Measurements from ENCODE around the gene RUNX3.

RUNX3 gene

DNA sequence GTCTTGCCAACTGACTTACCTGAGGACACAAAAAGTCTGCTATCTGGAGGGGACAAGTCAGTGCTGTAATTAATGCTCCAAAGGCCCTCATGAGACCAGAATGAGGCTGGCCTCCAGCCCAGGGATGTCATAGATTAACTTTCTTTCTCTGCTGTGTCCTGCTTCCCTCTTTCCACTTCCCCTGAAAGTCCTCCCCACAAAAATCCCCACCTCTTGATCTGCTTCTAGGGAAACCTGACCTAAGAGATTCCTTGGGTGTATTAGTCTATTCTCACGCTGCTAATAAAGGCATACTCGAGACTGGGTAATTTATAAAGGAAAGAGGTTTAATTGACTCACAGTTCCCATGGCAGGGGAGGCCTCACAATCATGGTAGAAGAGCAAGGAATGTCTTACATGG is 39.2 kb downstream of the RUNX3 start:
- Histone ChIP-seq H3F3A (ENCODE audit: insufficient read depth, low read length) (no peaks in the 10 kb centered on the region), H3K4me2 (ENCODE audit: low read depth, low read length) (no peak overlapping the region), H3K79me2 (ENCODE audit: low read length) (no peaks in the 10 kb centered on the region), H3K36me3 (replicated peaks; ENCODE audit: insufficient read depth, low read length) (no peaks in the 10 kb centered on the region), H3K27ac (ENCODE audit: low read length) (no peak overlapping the region), H3K9ac (ENCODE audit: low read length) (no peak overlapping the region), H3K27me3 (replicated peaks; ENCODE audit: insufficient read depth, low read length) (no peaks in the 10 kb centered on the region), H2AFZ (ENCODE audit: low read length) (no peak overlapping the region), H4K20me1 (ENCODE audit: insufficient read depth, low read length) (no peaks in the 10 kb centered on the region), H3K9me3 (replicated peaks; ENCODE audit: insufficient read depth, low read length) (no peaks in the 10 kb centered on the region), H3K4me3 (ENCODE audit: low read length) (no peak overlapping the region), H3K9me2 (replicated peaks; ENCODE audit: insufficient read depth, low read length) (no peaks in the 10 kb centered on the region), H3K4me1 (ENCODE audit: low read length) (no peaks in the 10 kb centered on the region)
- TF ChIP-seq, protein P1, sequence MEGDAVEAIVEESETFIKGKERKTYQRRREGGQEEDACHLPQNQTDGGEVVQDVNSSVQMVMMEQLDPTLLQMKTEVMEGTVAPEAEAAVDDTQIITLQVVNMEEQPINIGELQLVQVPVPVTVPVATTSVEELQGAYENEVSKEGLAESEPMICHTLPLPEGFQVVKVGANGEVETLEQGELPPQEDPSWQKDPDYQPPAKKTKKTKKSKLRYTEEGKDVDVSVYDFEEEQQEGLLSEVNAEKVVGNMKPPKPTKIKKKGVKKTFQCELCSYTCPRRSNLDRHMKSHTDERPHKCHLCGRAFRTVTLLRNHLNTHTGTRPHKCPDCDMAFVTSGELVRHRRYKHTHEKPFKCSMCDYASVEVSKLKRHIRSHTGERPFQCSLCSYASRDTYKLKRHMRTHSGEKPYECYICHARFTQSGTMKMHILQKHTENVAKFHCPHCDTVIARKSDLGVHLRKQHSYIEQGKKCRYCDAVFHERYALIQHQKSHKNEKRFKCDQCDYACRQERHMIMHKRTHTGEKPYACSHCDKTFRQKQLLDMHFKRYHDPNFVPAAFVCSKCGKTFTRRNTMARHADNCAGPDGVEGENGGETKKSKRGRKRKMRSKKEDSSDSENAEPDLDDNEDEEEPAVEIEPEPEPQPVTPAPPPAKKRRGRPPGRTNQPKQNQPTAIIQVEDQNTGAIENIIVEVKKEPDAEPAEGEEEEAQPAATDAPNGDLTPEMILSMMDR (IDR thresholded peaks at IDR 0.05; ENCODE audit: low read length): no peak
- no peak for TF ChIP-seq EZH2 (optimal IDR thresholded peaks at IDR 0.05; ENCODE audit: low read depth, low read length)
- TF ChIP-seq EZH2phosphoT487 (IDR thresholded peaks at IDR 0.05; ENCODE audit: low read length): no peak
- DNase-seq: no peak

DNA sequence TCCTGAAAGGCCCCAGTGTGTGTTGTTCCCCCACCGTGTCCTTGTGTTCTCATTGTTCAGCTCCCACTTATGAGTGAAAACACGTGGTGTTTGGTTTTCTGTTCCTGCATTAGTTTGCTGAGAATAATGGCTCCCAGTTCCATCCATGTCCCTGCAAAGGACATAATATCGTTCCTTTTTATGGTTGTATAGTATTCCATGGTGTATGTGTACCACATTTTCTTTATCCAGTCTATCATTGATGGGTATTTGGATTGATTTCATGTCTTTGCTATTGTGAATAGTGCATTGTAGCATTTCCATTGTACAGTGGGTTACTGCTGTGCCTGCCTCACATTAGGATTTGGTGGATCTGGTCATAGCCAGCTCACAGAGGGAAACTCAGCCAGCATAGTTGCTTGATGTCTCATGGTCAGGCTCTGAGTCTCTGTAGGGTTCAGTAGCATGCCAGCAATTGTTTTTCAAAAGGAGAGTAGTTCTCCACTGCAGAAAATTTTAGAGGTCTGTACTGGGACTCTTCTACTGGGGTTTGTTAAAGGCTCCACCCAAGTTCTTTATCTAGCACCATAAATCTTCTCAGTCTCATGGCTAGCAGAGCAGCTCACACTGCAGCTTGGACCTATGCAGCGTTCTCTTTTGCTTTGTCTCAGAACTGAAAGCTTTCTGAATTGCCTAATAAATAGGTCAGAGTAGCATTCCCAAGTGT is 41.0 kb downstream of the RUNX3 start:
- H3K9me3 ChIP-seq (replicated peaks; ENCODE audit: insufficient read depth, low read length): no peaks in the 10 kb centered on the region
- H3K9me2 ChIP-seq (replicated peaks; ENCODE audit: insufficient read depth, low read length): no peaks in the 10 kb centered on the region
- H3K4me3 ChIP-seq (ENCODE audit: low read length): no peak overlapping the region
- no peak overlapping the region for H3K4me2 ChIP-seq (ENCODE audit: low read depth, low read length)
- H3F3A ChIP-seq (ENCODE audit: insufficient read depth, low read length): no peaks in the 10 kb centered on the region
- no peaks in the 10 kb centered on the region for H3K27me3 ChIP-seq (replicated peaks; ENCODE audit: insufficient read depth, low read length)
- no peak overlapping the region for H2AFZ ChIP-seq (ENCODE audit: low read length)
- H3K36me3 ChIP-seq (replicated peaks; ENCODE audit: insufficient read depth, low read length): no peaks in the 10 kb centered on the region
- no peaks in the 10 kb centered on the region for H4K20me1 ChIP-seq (ENCODE audit: insufficient read depth, low read length)
- no peaks in the 10 kb centered on the region for H3K4me1 ChIP-seq (ENCODE audit: low read length)
- no peak for DNase-seq
- no peak overlapping the region for H3K9ac ChIP-seq (ENCODE audit: low read length)
- H3K79me2 ChIP-seq (ENCODE audit: low read length): no peaks in the 10 kb centered on the region
- no peak overlapping the region for H3K27ac ChIP-seq (ENCODE audit: low read length)
- TF ChIP-seq, protein P1 (IDR thresholded peaks at IDR 0.05; ENCODE audit: low read length): no peak
- TF ChIP-seq EZH2phosphoT487 (IDR thresholded peaks at IDR 0.05; ENCODE audit: low read length): no peak
- TF ChIP-seq EZH2 (optimal IDR thresholded peaks at IDR 0.05; ENCODE audit: low read depth, low read length): no peak

DNA sequence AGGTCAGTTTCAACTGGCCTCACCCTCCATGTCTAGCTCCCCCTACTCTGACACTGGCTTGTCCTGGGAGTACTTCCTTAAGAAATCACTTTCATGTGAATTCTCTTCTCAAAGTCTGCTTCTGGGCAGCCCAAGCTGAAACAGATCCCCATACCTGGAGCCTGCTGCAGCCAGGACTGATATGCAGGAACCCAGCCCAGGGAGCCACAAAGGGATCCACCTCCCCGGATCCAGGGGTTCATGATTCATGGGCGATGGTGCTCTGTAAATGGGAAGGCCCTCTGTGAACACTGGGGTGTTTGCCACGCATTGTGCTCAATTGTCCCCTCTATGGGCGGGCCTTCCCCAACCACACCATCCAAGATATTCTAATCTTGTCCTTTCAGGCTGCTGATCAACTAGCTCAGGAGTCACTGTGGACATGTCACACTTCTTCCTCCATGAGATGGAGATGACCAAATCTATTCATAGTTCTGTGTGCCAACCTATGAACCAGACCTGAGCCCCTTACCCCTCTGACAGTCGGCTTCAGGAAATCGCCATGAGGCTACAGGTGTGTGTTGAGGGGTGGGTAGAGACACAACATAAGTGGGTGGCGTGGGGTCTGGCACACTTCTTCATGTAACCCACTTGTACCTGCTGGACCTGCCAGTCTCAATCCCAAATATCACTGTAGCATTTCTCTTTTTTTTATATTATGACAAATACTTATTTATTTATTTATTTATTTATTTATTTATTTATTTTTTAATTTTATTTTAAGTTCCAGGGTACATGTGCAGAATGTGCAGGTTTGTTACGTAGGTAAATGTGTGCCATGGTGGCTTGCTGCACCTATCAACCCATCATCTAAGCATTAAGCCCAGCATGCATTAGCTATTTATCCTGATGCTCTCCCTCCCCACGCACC is 41.8 kb downstream of the RUNX3 start:
- no peak for DNase-seq
- H3K27ac ChIP-seq (ENCODE audit: low read length): no peak overlapping the region
- TF ChIP-seq EZH2 (optimal IDR thresholded peaks at IDR 0.05; ENCODE audit: low read depth, low read length) (no peak), EZH2phosphoT487 (IDR thresholded peaks at IDR 0.05; ENCODE audit: low read length) (no peak)
- TF ChIP-seq, protein P1 (IDR thresholded peaks at IDR 0.05; ENCODE audit: low read length): no peak
- H3K27me3 ChIP-seq (replicated peaks; ENCODE audit: insufficient read depth, low read length): no peaks in the 10 kb centered on the region
- H3K4me2 ChIP-seq (ENCODE audit: low read depth, low read length): no peak overlapping the region
- H2AFZ ChIP-seq (ENCODE audit: low read length): no peak overlapping the region
- no peaks in the 10 kb centered on the region for H3K9me3 ChIP-seq (replicated peaks; ENCODE audit: insufficient read depth, low read length)
- H3F3A ChIP-seq (ENCODE audit: insufficient read depth, low read length): no peaks in the 10 kb centered on the region
- no peak overlapping the region for H3K9ac ChIP-seq (ENCODE audit: low read length)
- no peaks in the 10 kb centered on the region for H4K20me1 ChIP-seq (ENCODE audit: insufficient read depth, low read length)
- H3K4me3 ChIP-seq (ENCODE audit: low read length): no peak overlapping the region
- H3K9me2 ChIP-seq (replicated peaks; ENCODE audit: insufficient read depth, low read length): no peaks in the 10 kb centered on the region
- no peaks in the 10 kb centered on the region for H3K4me1 ChIP-seq (ENCODE audit: low read length)
- H3K36me3 ChIP-seq (replicated peaks; ENCODE audit: insufficient read depth, low read length): no peaks in the 10 kb centered on the region
- H3K79me2 ChIP-seq (ENCODE audit: low read length): no peaks in the 10 kb centered on the region
